Measurements from ENCODE around the gene MTARC1. TPM values are rescaled to one million over a fixed set of nuclear protein-coding genes. Genes with fewer than 3 reads are reported as not detected.

The MTARC1 gene
- total RNA-seq, 1 experiment from 2014 or later = 26.5 TPM

DNA sequence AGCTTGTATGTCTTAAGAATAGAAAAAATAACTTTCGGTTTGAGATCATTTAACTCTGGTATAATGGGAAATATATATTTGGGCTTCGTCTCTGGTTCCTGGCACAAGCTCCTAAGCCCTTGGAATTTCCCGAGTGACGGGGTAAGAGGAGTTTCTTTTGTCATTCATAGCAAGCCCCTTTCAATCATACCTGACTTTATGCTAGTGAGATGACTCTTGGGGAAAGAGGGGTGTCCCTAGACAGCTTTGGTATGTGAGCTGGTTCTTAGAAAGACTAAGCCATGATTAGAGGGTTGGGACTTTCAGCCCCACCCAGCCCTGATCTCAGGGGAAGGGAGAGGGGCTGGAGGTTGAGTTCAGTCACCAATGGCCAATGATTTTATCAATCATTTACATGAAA, 13.9 kb upstream of the MTARC1 start:
- Histone ChIP-seq H3K27me3 (ENCODE audit: insufficient read depth, low read length) (no peaks in the 10 kb centered on the region), H3K9ac (ENCODE audit: low read length) (no peak overlapping the region), H3K79me2 (ENCODE audit: insufficient read depth, low read length) (no peaks in the 10 kb centered on the region), H3K27ac (ENCODE audit: low read depth, low read length) (no peak overlapping the region), H3K4me1 (ENCODE audit: control insufficient read depth in 1 of 2, insufficient read depth in 2 of 2, low read length in 2 of 2) (no peaks in the 10 kb centered on the region), H3K36me3 (ENCODE audit: control insufficient read depth in 1 of 2, insufficient read depth in 2 of 2, low read length in 2 of 2) (no peaks in the 10 kb centered on the region; a peak in 1 of 4 replicates), H3K9me2 (ENCODE audit: insufficient read depth) (no peaks in the 10 kb centered on the region), H3K4me3 (replicated peaks in 1 of 2; ENCODE audit: low read depth in 1 of 2, low read length in 2 of 2) (no peak overlapping the region), H2AFZ (ENCODE audit: low read depth, low read length, poor library complexity, severe bottlenecking) (no peak overlapping the region), H4K20me1 (ENCODE audit: insufficient read depth) (no peaks in the 10 kb centered on the region), H3K9me3 (ENCODE audit: control insufficient read depth in 1 of 2, insufficient read depth in 1 of 2, low read depth in 1 of 2, low read length in 2 of 2) (no peaks in the 10 kb centered on the region), H3K4me2 (ENCODE audit: low read length) (no peak overlapping the region)
- no peak for DNase-seq (ENCODE audit: low read depth, low spot score)
- ChIA-PET RAD21 (ENCODE audit: low non-redundant PET in 1 of 2, low total read pairs in 2 of 2, uncharacterized antibody in 2 of 2, unreplicated experiment in 2 of 2) (no interaction called here), POLR2A (no interaction called here), CTCF (no interaction called here)
- TF ChIP-seq RAD21 (IDR thresholded peaks at IDR 0.05; ENCODE audit: low read depth) (no peak), FOSL1 (IDR thresholded peaks at IDR 0.05; ENCODE audit: low read depth) (no peak), EZH2 (IDR thresholded peaks at IDR 0.05) (no peak), JUND (IDR thresholded peaks at IDR 0.05) (no peak), SRF (IDR thresholded peaks at IDR 0.05; ENCODE audit: low read depth) (no peak), ZFX (IDR thresholded peaks at IDR 0.05) (no peak), POLR2A (IDR thresholded peaks at IDR 0.05; ENCODE audit: borderline replicate concordance, extremely low read depth, insufficient read depth, insufficient read length) (no peak), POLR2AphosphoS5 (IDR thresholded peaks at IDR 0.05; ENCODE audit: low read depth, low read length) (no peak), CEBPB (IDR thresholded peaks at IDR 0.05; ENCODE audit: low read depth) (no peak), YY1 (IDR thresholded peaks at IDR 0.05; ENCODE audit: extremely low read depth, insufficient replicate concordance, low read depth, low read length) (no peak), EGR1 (IDR thresholded peaks at IDR 0.05; ENCODE audit: low read depth) (no peak), SP1 (IDR thresholded peaks at IDR 0.05; ENCODE audit: low read depth) (no peak), ELF1 (IDR thresholded peaks at IDR 0.05; ENCODE audit: borderline replicate concordance, low read depth) (no peak), ZNF274 (IDR thresholded peaks at IDR 0.05; ENCODE audit: low read depth, low read length) (no peak)
- TF ChIP-seq, protein P1, sequence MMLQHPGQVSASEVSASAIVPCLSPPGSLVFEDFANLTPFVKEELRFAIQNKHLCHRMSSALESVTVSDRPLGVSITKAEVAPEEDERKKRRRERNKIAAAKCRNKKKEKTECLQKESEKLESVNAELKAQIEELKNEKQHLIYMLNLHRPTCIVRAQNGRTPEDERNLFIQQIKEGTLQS (IDR thresholded peaks at IDR 0.05) = no peak
- TF ChIP-seq, protein P2, sequence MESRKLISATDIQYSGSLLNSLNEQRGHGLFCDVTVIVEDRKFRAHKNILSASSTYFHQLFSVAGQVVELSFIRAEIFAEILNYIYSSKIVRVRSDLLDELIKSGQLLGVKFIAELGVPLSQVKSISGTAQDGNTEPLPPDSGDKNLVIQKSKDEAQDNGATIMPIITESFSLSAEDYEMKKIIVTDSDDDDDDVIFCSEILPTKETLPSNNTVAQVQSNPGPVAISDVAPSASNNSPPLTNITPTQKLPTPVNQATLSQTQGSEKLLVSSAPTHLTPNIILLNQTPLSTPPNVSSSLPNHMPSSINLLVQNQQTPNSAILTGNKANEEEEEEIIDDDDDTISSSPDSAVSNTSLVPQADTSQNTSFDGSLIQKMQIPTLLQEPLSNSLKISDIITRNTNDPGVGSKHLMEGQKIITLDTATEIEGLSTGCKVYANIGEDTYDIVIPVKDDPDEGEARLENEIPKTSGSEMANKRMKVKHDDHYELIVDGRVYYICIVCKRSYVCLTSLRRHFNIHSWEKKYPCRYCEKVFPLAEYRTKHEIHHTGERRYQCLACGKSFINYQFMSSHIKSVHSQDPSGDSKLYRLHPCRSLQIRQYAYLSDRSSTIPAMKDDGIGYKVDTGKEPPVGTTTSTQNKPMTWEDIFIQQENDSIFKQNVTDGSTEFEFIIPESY (IDR thresholded peaks at IDR 0.05; ENCODE audit: extremely low read depth, insufficient replicate concordance, low read length) = no peak
- TF ChIP-seq, protein P3, sequence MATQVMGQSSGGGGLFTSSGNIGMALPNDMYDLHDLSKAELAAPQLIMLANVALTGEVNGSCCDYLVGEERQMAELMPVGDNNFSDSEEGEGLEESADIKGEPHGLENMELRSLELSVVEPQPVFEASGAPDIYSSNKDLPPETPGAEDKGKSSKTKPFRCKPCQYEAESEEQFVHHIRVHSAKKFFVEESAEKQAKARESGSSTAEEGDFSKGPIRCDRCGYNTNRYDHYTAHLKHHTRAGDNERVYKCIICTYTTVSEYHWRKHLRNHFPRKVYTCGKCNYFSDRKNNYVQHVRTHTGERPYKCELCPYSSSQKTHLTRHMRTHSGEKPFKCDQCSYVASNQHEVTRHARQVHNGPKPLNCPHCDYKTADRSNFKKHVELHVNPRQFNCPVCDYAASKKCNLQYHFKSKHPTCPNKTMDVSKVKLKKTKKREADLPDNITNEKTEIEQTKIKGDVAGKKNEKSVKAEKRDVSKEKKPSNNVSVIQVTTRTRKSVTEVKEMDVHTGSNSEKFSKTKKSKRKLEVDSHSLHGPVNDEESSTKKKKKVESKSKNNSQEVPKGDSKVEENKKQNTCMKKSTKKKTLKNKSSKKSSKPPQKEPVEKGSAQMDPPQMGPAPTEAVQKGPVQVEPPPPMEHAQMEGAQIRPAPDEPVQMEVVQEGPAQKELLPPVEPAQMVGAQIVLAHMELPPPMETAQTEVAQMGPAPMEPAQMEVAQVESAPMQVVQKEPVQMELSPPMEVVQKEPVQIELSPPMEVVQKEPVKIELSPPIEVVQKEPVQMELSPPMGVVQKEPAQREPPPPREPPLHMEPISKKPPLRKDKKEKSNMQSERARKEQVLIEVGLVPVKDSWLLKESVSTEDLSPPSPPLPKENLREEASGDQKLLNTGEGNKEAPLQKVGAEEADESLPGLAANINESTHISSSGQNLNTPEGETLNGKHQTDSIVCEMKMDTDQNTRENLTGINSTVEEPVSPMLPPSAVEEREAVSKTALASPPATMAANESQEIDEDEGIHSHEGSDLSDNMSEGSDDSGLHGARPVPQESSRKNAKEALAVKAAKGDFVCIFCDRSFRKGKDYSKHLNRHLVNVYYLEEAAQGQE (IDR thresholded peaks at IDR 0.05; ENCODE audit: low read depth) = no peak
- TF ChIP-seq, protein P4, sequence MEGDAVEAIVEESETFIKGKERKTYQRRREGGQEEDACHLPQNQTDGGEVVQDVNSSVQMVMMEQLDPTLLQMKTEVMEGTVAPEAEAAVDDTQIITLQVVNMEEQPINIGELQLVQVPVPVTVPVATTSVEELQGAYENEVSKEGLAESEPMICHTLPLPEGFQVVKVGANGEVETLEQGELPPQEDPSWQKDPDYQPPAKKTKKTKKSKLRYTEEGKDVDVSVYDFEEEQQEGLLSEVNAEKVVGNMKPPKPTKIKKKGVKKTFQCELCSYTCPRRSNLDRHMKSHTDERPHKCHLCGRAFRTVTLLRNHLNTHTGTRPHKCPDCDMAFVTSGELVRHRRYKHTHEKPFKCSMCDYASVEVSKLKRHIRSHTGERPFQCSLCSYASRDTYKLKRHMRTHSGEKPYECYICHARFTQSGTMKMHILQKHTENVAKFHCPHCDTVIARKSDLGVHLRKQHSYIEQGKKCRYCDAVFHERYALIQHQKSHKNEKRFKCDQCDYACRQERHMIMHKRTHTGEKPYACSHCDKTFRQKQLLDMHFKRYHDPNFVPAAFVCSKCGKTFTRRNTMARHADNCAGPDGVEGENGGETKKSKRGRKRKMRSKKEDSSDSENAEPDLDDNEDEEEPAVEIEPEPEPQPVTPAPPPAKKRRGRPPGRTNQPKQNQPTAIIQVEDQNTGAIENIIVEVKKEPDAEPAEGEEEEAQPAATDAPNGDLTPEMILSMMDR (IDR thresholded peaks at IDR 0.05 in 2 of 3, conservative IDR thresholded peaks at IDR 0.05 in 1 of 3; ENCODE audit: borderline replicate concordance in 1 of 3, insufficient read depth in 1 of 3, low read depth in 2 of 3, low read length in 2 of 3) = no peak
- TF ChIP-seq, protein P5, sequence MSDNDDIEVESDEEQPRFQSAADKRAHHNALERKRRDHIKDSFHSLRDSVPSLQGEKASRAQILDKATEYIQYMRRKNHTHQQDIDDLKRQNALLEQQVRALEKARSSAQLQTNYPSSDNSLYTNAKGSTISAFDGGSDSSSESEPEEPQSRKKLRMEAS (IDR thresholded peaks at IDR 0.05) = no peak
- no peak for ATAC-seq
- intact Hi-C loops (cut with micrococcal nuclease) = loop anchor here (10.0 kb wide), 1 partner anchor 778 kb away; no protein-coding TSS in a partner anchor
- BruUV-seq (replicated peaks) = no TSS peak
